GM12892 (cell line): ENCODE measurements around the gene TMEM30A.

ENCODE experiments used
- DNase-seq: peaks from one replicate; pipeline ENCODE4 v3.0.0; 2011; ENCODE audit not compliant: insufficient read length
- FAIRE-seq: peaks from 2 replicates; lab custom pipeline; 2011; peaks lifted over from hg19 to GRCh38; lab: Jason Lieb, UNC
- POLR2A ChIP-seq: IDR thresholded peaks from 2 replicates; pipeline ENCODE4 v1.6.1; 2011; ENCODE audit warnings: low read depth, low read length, control low read depth
- POLR2AphosphoS5 ChIP-seq: IDR thresholded peaks from 2 replicates; pipeline ENCODE4 v1.6.1; 2011; ENCODE audit warnings: low read depth, low read length, control low read depth
- TAF1 ChIP-seq: IDR thresholded peaks from 2 replicates; pipeline ENCODE4 v1.6.1; 2011; ENCODE audit warnings: low read depth, mild to moderate bottlenecking, control low read depth, low read length, borderline replicate concordance

The TMEM30A gene

DNA sequence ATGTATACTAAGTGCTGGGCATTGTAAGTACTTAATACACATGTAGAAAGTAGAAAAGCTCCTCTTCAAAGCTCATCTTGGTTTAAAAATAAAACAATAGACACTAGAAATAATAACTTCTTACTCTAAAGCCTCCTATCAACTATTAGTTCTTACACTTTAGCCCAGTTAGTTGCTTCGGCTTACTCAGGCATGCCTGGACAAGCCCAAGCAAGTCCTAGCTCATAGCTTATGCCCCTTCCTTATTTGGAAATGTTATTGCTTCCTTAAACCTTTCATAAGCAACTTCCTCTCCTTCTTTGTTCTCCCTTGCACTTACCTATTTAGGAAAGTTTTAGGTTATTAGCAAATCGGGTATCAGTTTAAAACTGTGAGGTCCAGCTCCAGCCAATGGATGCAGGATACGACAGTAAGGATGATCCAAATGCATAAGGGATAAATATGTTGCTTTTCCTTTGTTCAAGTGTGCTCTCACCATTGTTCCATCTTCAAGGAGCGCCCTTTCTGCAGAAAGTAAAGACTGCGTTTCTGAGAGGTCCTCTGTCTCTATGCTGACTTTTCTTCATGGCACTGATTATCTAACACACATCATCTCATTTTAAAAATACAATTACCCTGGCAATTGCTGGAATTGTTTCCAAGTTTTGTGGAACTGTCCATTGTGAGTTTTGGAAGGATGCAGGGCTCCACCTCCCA lies 12.3 kb downstream of the TMEM30A start:
- no peak for DNase-seq
- FAIRE-seq: no peak
- TF ChIP-seq TAF1: no peak
- no peak for TF ChIP-seq POLR2A
- no peak for TF ChIP-seq POLR2AphosphoS5

DNA sequence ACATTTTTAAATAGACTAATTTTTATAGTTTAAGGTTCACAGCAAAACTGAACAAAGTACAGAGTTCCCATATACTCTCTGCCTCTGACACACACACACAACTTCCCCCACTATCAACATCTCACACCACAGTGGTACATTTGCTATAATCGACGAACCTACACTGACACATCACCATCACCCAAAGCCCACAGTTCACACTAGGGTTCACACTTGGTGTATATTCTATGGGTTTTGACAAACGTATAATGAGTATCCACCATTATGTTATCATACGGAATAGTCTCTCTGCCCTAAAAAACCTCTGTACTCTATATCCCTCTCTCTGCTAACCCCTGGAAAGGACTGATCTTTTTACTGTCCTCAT lies 15.6 kb downstream of the TMEM30A start:
- TF ChIP-seq POLR2A (no peak), POLR2AphosphoS5 (no peak), TAF1 (no peak)
- FAIRE-seq (peak; percentile 60), DNase-seq (no peak)

DNA sequence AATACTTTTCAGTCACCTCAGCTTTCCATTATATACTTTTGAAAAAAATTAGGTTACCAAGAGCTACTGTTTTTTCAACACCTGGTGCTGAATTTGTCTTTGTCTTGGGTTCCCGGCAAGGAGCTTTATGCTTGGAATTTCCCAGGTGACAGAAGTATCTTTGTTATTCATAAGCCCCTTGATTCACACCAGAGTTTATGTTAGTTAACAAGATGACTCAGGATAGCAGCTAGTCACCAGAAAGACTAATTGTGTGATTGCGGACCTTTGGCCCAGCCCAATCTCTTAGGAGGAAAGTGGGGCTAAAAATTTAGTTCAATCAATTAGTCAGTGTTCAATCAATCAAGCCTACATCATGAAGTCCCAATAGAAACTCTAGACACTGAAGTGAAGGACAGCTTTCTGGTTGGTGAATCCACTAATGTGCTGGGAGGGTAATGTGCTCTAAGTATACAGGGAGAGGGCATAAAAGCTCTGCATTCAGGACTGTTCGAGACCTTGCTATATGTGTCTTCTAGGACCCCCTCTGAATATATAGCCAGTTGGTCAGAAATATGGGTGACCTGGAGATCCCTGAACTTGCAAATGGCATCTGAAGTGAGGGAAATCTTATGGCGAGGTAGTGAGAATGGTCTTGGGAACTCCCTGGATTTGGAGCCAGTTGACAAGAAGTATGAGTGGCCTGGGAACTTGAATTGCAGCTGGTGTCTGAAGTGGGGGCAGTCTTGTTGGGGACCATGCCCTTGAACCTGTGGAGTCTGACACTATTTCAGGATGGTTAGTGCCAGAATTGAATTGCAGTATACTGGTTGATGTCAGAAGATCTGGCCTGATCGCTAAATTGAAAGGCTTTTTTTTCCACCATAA lies 16.2 kb downstream of the TMEM30A start:
- FAIRE-seq (peak; percentile 17), DNase-seq (no peak)

DNA sequence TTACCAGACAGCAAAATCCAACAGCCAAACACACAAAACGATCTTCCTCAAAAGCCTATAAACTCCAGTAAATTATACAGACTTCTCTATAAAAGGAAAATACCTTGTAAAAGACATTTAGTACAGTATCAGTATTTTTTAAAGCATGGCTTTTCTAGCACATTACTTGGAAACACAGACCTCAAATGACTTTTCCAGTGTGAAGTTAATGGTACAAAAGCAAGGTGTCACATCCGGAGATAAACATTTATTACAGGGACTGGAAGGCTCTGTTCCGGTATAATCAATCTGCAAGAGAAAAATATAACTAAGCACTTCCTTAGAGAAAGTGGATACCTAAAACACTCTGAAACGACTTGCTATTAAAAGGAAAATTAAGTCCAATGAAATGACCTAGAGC lies 17.1 kb downstream of the TMEM30A start:
- FAIRE-seq: no peak
- no peak for TF ChIP-seq POLR2A
- TF ChIP-seq POLR2AphosphoS5: no peak
- no peak for TF ChIP-seq TAF1
- no peak for DNase-seq

More for the DNA sequence above, 16.2 kb downstream of the TMEM30A start:
- no peak for TF ChIP-seq TAF1
- TF ChIP-seq POLR2AphosphoS5: no peak
- TF ChIP-seq POLR2A: no peak

DNA sequence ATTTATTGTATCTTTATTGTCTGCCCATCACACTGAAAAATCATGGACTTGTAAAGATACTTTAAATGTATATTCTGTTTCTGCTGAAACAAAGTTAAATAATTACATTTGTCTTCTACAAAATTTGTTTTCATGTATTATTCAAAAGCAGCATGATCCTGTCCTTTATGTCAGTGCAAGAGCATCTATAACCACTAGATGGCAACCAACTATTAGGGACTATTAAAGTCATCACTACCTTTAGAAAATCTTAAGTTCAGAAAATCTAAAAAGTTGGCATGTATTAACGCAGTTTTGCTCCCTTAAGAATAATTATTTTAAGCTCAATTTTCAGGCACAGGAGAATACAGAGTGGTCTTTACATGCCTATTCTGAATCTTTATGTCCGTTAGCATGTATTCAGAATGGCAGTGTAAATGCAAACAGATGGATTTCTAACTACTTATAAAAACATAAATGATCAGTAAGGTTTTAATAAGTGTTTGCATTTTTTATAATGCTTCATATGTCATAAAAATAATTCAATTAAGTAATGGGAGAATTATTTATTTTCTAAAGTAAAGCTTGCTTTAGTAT lies 17.8 kb downstream of the TMEM30A start:
- TF ChIP-seq POLR2AphosphoS5 (no peak), POLR2A (no peak), TAF1 (no peak)
- DNase-seq (no peak), FAIRE-seq (no peak)

DNA sequence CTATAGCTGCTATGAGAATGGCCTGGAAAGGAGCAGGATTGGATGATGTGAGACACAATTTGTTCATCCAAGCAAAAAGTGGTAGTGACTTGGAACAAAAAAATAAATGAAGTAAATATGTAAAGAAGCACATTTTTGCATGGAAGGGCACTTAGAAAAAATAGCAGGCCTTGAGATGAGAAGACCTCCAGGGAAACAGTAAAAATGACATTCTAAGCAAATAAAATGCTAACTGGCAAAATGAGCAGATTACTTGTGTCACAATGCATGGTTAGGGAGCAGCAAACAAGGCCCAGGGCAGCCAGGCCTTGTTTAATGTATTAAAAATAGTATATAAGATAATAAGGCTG lies 21.2 kb downstream of the TMEM30A start:
- FAIRE-seq: no peak
- DNase-seq: no peak
- TF ChIP-seq TAF1: no peak

DNA sequence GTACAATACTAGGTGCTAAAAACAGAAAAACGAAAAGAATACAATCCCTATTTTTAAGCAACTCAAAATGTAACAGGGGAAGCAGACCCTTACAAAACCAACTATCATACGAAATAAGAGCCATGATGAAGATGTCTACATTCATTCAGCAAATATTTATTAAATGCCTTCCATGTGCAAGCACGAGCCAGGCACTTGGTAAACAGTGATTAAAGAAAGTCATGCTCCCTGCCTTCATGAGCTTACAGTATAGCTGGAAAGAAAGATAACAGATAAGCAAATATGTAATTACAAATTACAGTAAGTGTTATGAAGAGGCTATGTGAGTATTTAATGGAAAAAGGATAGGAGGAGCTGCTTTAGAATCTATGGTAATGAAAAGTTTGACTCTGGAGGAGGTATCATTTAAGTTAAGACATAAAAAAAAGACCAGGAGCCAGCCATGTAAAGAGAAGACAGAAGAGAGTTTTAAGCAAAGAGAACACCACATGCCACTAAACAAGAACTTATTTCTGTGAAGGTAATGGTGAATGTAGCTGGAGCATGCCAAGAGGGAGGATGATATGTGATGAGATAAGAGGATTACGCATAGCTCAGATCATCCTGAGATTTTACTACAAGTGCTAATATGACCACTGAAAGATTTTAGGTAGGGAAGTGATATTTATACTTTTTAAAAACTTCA lies 21.7 kb downstream of the TMEM30A start:
- DNase-seq (no peak), FAIRE-seq (no peak)
- TF ChIP-seq POLR2A (no peak), POLR2AphosphoS5 (no peak), TAF1 (no peak)

DNA sequence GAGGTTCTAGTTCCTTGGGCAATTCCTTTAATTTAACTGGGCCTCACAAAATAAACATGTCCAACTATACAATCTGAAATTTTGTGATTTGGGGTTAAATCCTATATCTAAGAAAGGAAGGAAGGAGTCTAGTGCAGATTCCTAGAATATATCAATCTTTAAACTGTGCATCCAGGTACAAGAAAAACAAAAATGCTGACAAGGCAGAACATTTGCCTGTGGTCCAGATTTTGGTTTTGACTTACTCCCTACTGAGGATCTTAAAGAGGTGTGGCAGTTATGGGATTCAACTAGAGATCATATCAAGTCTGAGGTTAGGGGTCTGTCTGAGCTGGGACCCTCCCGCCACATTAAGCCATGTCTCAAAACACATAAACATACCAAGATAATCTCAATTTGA lies 23.3 kb downstream of the TMEM30A start:
- no peak for FAIRE-seq
- TF ChIP-seq POLR2AphosphoS5: no peak
- no peak for TF ChIP-seq TAF1
- TF ChIP-seq POLR2A: no peak
- DNase-seq: no peak

DNA sequence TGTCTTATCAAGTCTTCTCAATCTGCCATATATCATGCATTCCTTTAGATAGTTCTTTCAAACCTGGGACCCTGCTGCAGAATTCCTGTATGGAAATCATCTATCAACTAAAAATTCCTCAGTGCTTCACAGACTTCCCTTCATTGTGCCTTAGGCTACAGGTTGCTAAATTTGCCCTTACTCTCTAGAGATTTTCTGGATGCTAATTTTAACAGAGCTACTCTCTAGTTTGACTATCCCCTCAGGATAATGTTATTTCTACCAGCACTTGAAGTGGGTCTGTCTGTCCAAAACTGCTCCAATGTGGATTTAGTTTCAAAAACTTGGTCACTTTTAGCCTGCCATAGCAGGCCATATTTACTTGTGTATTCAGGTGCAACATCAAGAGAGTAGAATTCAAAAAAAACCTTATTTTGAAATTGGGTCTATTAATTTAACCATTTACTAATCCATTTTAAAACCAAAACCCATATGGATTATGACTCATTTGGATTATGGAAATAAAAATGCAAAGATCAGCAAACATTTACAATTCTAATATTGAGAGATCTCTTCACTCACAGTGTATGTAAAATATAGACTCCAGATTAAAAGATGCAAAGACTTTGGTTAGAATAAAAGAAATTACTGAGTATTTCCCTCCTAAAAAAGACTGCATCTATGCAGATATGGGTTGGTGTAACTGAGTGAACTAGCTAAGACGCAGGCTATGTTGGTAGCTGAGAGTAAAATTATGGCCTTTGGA lies 27.1 kb downstream of the TMEM30A start:
- DNase-seq: no peak
- no peak for TF ChIP-seq TAF1
- no peak for TF ChIP-seq POLR2A
- TF ChIP-seq POLR2AphosphoS5: no peak
- no peak for FAIRE-seq

DNA sequence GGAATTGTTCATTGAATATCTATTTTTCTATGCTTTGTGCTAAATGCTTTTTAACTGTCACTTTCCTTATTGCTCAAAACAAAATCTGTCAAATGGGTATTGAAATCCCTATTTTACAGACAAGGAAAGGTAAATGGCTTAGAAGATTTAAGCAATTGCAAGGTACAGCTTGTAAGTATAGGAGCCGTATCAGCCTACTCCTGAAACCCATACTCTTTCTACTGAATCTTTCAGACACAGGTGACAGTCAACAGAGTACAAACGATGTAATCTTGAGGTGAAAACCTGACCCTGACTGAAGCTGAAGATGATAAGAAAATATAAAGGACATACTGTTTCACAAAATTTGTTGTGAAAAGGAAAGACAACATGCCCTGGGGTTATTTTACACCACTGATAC lies 34.0 kb downstream of the TMEM30A start:
- TF ChIP-seq POLR2AphosphoS5 (no peak), TAF1 (no peak), POLR2A (no peak)
- FAIRE-seq (no peak), DNase-seq (no peak)
